HG03432 (cell line): ENCODE data around the gene LMX1B.

Source experiments
- ATAC-seq: cut with Tn5 transposase; IDR thresholded peaks from one replicate; pipeline ENCODE4 v1.9.1; 2021; ENCODE audit warnings: mild to moderate bottlenecking, moderate library complexity; ENCODE audit not compliant: unreplicated experiment

The LMX1B gene

GRCh38 chr9:126692759-126693427 lies 79.2 kb downstream of the LMX1B start:
- ATAC-seq, result no peak

GRCh38 chr9:126693428-126693944 lies 79.8 kb downstream of the LMX1B start:
- no peak for ATAC-seq

- ATAC-seq, result no peak
These were observed 80.7 kb downstream of the LMX1B start for GRCh38 chr9:126694206-126695081.

- no peak for ATAC-seq
These were observed 81.5 kb downstream of the LMX1B start for GRCh38 chr9:126695186-126695585.

- no peak for ATAC-seq
These were observed 82.1 kb downstream of the LMX1B start for GRCh38 chr9:126695701-126696400.

- ATAC-seq, result no peak
These were observed 82.8 kb downstream of the LMX1B start for GRCh38 chr9:126696401-126697145.

- ATAC-seq, result no peak
These were observed 83.6 kb downstream of the LMX1B start for GRCh38 chr9:126697330-126697729.

GRCh38 chr9:126698251-126698650 lies 84.5 kb downstream of the LMX1B start:
- ATAC-seq, result no peak

GRCh38 chr9:126698756-126699155 lies 85.0 kb downstream of the LMX1B start:
- no peak for ATAC-seq

- ATAC-seq, result no peak
These were observed 85.7 kb downstream of the LMX1B start for GRCh38 chr9:126699401-126699881.

- no peak for ATAC-seq
These were observed 86.6 kb downstream of the LMX1B start for GRCh38 chr9:126700296-126700695.

GRCh38 chr9:126700903-126701812 lies 87.4 kb downstream of the LMX1B start:
- no peak for ATAC-seq

GRCh38 chr9:126701813-126702140 lies 88.0 kb downstream of the LMX1B start:
- ATAC-seq, result no peak

- ATAC-seq, result no peak
These were observed 88.6 kb downstream of the LMX1B start for GRCh38 chr9:126702151-126703001.

- ATAC-seq, result no peak
These were observed 89.5 kb downstream of the LMX1B start for GRCh38 chr9:126703002-126703865.

- ATAC-seq, result no peak
These were observed 90.1 kb downstream of the LMX1B start for GRCh38 chr9:126703866-126704156.

- no peak for ATAC-seq
These were observed 90.6 kb downstream of the LMX1B start for GRCh38 chr9:126704157-126704891.
